Astrocyte of the spinal cord (primary cell): Measurements from ENCODE around the gene PIPOX.

Experiments used
- DNase-seq: peaks from one replicate; pipeline ENCODE4 v3.0.0; 2011; ENCODE audit warnings: low read depth, low spot score
- H3K4me3 ChIP-seq: 2 replicates; pipeline ENCODE4 v1.5.1; 2011; ENCODE audit warnings: low read depth, mild to moderate bottlenecking, low read length, moderate library complexity
- in situ Hi-C: cut with HindIII; loops from 2 replicates; pipeline ENCODE4 v1.10.0; 2017; ENCODE audit warnings: low sequenced_read_pairs
- TF ChIP-seq, protein P1 (sequence below): IDR thresholded peaks from 2 replicates; pipeline ENCODE4 v1.5.1; 2012; ENCODE audit warnings: low read depth, mild to moderate bottlenecking, low read length, inconsistent platforms

The PIPOX gene

GRCh38 chr17:29002811-29003210, 40.1 kb upstream of the PIPOX start:
- TF ChIP-seq, protein P1, sequence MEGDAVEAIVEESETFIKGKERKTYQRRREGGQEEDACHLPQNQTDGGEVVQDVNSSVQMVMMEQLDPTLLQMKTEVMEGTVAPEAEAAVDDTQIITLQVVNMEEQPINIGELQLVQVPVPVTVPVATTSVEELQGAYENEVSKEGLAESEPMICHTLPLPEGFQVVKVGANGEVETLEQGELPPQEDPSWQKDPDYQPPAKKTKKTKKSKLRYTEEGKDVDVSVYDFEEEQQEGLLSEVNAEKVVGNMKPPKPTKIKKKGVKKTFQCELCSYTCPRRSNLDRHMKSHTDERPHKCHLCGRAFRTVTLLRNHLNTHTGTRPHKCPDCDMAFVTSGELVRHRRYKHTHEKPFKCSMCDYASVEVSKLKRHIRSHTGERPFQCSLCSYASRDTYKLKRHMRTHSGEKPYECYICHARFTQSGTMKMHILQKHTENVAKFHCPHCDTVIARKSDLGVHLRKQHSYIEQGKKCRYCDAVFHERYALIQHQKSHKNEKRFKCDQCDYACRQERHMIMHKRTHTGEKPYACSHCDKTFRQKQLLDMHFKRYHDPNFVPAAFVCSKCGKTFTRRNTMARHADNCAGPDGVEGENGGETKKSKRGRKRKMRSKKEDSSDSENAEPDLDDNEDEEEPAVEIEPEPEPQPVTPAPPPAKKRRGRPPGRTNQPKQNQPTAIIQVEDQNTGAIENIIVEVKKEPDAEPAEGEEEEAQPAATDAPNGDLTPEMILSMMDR, result no peak
- in situ Hi-C loops, result no loop called here
- no peak overlapping the region for H3K4me3 ChIP-seq

DNA sequence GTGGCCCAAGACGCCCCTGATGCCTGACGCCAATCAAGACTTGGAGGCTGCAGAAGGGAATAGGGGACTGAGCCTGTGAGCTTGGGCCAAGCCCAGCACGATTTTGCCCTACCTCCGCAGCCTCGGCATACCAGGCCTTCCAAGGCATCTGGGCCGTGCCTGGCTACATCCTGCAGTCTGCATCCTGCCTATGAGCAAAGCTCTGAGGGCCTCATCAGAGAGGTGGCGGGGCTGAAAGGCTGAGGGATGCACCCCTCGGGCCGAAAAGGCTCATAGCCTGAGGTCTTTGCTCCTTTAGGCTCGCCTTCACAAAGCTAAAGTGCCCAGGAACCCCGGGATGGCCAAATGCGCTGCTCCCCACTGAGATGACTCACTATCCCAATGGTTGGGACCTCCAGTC, 39.7 kb upstream of the PIPOX start:
- in situ Hi-C loops, result no loop called here
- TF ChIP-seq, protein P1, result no peak
- no peak for DNase-seq
- H3K4me3 ChIP-seq, result no peak overlapping the region

More at GRCh38 chr17:29002811-29003210, 40.1 kb upstream of the PIPOX start:
- no peak for DNase-seq

DNA sequence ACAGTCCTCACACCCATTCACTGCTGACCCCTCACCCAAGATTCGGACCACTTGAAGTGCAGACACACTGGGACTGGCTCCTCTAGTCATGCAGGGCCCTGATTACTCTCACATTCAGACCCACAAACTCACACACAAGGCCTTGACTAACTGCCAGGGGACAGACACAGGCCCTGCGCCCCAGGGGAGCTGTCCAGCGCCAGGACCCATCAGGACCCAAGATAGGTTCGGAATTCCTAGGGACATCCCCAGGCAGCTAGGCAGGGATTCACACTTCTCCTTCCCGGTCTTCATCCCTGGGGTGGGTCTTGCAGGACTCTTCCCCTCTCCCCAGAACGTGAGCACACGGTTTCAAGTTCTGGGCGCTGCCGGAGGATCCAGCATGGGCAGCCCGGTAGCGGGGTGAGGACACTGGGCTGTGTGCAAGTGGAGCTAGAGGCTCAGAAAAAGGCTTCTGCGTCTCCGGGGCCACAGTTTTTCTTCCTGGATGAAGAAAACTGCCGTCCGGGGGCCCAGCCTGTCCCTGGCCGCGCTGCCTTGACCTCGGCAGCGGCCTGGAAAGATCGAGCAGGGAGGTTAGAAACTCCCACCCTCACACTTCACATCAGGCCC, 38.8 kb upstream of the PIPOX start:
- TF ChIP-seq, protein P1, result no peak
- in situ Hi-C loops, result no loop called here
- H3K4me3 ChIP-seq, result no peak overlapping the region
- DNase-seq, result no peak

DNA sequence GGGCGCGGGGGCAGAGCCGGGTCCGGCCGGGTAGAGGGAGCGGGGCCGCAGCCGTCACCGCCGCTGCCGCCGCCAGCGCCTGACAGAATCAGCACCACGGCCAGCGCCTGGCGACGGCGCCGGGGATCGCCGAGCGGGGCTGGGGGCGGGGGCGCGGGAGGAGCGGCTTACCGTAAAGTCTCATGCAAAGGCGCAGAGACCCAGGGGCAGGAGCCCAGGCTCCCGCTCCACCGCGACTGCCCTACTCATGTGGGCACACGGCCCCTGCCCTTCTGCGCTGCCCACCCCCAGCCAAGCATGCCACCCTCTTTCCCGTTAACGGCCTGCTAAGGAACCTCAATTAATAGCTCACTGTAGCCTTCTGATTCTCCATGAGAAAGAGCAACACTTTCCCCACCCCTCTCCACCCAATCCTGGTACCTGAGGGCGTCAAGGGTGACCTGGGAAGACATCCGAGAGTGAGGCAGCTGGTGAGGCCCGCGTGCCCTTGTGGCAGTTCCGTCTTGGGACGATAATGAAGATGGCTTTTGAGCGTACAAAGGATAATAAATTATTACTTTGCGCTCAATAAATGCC, 36.9 kb upstream of the PIPOX start, which contains the start of gene SEZ6:
Gene SEZ6 (minus strand): TSS at position 98 of the 576 bp plus-strand sequence. CDS start 164 bp downstream, outside the sequence.
- peak; percentile 55 for DNase-seq
- in situ Hi-C loops, result no loop called here
- TF ChIP-seq, protein P1, result no peak
- H3K4me3 ChIP-seq, result no peak within 1 kb of the TSS

DNA sequence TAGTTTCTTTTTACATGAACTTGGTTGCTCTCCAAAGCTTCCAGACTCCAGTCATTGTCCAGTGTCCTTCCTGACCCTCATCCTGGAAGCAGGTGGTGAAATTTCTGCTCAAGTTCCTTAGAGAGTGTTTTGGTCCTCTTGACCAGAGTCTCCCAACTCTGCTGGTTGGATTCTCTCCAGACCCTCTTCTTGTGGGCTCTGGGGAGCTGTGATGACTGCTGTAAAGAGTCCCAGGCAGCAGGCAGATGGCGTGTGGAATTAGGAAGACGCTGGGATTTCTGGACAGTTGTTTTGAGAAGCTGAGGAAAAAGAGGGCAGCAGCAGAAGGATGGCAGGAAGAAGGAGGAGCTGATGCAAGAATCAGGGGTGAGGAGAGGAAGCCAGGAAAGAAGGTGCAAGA, 35.5 kb upstream of the PIPOX start:
- TF ChIP-seq, protein P1, result no peak
- no peak overlapping the region for H3K4me3 ChIP-seq
- DNase-seq, result no peak
- in situ Hi-C loops, result no loop called here

DNA sequence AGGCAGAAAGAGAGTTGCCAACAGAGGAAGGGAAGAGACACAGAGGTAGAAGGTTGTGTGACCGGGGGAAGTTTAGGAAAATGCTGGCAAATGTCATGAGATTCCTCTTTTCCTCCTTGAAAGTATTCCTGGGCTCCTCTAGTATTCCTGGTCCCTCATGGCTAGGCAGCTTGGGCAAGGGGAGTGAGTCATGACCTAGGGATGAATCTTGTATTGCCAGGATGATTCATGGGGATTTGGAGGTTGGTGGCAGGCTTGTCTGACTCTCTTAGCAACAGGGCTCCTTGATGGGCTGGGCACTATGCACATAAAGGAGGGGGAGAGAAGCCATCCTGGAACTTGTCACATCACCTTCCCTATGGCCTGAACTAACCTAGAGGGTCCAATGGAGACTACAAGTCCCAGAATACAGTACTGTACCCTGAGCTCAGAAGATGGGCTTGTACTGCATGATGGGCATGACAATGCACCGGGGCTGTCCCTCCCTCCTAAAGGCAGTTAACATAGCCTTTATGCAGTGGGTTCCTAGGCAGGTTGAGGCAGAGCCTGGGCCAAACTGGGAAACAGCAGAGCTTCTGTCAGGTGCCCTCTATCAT, 35.0 kb upstream of the PIPOX start:
- TF ChIP-seq, protein P1, result no peak
- in situ Hi-C loops, result no loop called here
- DNase-seq, result no peak
- no peak overlapping the region for H3K4me3 ChIP-seq
